Measurements from ENCODE around the gene SYVN1.
A peak's percentile ranks its signal among the peaks of the same experiment; 100 is the strongest.

Gene SYVN1

DNA sequence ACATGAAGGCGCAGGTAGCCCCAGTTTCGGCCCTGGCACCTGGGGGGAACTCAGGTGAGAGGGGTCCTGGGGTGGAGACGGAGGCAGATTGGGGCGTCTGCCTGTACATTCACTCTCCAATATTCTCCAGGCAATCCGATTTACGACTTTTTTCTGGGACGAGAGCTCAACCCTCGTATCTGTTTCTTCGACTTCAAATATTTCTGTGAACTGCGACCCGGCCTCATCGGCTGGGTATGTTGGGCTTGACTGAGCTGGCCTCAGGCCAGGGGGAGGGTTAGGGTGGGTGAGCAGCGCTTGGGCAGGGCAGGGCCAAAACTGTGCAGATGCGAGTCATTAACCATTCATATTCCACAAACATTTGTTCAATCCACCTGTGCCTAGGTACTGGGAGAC, 21.0 kb downstream of the SYVN1 start:
- TF ChIP-seq, protein P1, sequence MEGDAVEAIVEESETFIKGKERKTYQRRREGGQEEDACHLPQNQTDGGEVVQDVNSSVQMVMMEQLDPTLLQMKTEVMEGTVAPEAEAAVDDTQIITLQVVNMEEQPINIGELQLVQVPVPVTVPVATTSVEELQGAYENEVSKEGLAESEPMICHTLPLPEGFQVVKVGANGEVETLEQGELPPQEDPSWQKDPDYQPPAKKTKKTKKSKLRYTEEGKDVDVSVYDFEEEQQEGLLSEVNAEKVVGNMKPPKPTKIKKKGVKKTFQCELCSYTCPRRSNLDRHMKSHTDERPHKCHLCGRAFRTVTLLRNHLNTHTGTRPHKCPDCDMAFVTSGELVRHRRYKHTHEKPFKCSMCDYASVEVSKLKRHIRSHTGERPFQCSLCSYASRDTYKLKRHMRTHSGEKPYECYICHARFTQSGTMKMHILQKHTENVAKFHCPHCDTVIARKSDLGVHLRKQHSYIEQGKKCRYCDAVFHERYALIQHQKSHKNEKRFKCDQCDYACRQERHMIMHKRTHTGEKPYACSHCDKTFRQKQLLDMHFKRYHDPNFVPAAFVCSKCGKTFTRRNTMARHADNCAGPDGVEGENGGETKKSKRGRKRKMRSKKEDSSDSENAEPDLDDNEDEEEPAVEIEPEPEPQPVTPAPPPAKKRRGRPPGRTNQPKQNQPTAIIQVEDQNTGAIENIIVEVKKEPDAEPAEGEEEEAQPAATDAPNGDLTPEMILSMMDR (IDR thresholded peaks at IDR 0.05; ENCODE audit: insufficient read depth, missing control alignments): no peak
- DNase-seq (ENCODE audit: insufficient read length, low spot score): no peak
- no peak for FAIRE-seq

DNA sequence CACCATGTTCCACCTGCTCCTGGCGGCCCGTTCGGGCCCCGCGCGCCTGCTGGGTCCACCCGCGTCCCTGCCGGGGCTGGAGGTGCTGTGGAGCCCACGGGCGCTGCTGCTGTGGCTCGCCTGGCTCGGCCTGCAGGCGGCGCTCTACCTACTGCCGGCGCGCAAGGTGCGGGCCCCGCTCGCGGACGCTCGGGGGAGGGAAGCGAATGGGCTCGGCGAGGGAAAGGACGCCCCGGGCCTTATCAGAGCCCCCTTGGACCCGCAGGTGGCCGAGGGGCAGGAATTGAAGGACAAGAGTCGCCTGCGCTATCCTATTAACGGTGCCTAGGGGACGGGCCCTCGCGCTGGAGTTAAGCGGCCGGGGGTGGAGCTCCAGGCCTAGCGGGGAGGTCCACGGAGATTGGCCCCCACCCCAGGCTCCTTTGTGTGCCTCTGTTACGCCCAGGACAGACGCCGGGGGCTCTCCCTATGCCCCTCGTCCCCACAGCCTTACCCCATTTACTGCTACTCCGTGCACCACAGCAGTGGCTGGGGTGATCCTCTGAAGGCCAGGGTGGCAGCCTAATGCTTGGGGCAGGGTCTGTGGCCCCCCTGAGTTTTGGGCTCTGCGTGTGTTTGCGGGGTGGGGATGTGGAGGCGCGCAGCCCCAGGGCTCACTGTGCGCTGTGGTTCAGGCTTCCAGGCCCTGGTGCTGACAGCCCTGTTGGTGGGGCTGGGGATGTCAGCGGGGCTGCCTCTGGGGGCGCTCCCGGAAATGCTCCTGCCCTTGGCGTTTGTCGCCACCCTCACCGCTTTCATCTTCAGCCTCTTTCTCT, 21.6 kb downstream of the SYVN1 start:
- DNase-seq (ENCODE audit: insufficient read length, low spot score) (peak; percentile 55), FAIRE-seq (no peak)
- TF ChIP-seq, protein P1 (IDR thresholded peaks at IDR 0.05; ENCODE audit: insufficient read depth, missing control alignments): peak; percentile 69

DNA sequence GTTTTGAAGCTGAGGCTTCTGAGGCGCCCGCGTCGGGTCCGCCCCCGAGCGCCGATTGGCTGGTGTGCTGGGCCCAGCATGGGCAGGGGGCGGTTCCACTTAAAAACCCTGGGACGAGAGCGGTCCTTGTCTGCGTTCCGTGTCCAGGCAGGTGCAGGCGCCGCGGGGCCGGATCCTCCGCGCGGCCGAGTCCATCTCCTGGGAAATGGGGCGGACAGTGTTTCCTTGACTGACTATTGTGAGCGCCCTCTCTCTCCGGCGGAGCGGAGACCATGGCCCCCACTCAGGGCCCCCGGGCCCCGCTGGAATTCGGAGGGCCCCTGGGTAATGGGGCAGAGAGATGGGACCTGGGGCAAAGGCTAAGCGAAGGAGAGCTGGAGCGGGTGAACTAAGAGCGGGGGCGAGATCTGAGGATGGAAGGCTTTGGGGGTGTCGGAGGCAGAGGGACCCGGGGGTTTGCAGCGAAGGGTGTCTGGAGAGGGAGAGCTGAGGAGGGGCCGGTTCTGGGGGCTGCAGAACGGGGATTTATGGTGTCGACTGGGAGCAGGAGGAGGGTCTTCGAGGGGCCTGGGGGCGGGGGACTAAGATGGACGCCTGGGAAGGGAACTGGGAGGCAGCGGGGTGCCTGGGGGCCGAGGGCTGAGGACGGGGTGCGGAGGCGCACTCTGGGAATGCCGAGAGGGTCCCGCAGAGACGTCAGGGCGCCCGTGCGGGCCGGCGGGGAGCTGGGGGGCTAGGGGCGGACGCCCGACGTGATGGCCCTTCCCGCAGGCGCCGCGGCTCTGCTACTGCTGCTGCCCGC, 22.4 kb downstream of the SYVN1 start, which contains the start of gene TM7SF2:
Gene TM7SF2 (plus strand): TSS at position 129 of the 802 bp plus-strand sequence. CDS start 144 bp downstream, at position 273.
- FAIRE-seq: no peak
- peak; percentile 96 for DNase-seq (ENCODE audit: insufficient read length, low spot score)
- TF ChIP-seq, protein P1 (IDR thresholded peaks at IDR 0.05; ENCODE audit: insufficient read depth, missing control alignments): no peak

DNA sequence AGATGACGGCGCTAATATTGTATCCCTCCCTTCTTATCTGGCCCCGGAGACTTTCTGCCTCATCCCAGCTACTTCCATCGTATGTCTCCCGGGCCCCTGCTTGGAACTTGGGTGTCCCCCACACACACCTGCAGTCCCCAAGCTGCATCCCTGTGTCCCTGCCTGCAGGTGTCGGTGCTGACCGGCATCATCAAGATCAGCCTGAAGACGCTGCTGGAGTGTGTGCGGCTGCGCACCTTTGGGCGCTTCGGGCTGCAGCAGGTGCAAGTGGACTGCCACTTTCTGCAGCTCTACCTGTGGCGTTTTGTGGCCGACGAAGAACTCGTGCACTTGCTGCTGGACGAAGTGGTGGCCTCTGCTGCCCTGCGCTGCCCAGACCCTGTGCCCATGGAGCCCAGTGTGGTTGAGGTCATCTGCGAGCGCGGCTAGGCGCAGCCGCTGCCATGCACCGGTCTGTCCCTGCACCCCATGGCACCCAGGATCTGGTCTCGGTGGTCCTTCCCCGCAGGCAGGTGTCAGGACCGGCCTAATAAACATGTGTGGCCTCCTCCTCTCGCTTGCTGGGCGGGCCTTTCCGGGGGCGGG, 23.1 kb downstream of the SYVN1 start:
- TF ChIP-seq, protein P1 (IDR thresholded peaks at IDR 0.05; ENCODE audit: insufficient read depth, missing control alignments): no peak
- no peak for FAIRE-seq
- DNase-seq (ENCODE audit: insufficient read length, low spot score): no peak

DNA sequence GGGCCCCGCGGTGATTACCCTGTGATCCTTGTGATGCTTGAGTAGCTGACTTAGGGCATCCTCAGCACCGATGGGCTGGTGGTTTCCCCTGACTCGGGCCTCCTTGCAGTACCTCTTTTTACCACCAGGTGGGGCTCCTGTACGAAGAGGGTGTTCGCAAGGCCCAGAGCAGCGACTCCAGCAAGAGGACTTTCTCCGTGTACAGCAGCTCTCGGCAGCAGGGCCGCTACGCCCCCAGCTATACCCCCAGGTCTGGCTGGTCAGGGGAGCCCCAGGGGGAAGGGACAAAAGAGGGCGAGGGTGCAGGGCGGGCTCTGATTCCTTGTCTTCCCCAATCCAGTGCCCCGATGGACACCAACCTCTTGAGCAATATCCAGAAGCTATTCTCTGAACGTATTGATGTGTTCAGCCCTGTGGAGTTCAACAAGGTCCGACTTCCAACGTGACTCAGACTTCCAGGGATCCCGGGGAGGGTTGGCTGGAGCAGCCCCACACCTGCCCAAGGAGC, 23.9 kb downstream of the SYVN1 start:
- TF ChIP-seq, protein P1 (IDR thresholded peaks at IDR 0.05; ENCODE audit: insufficient read depth, missing control alignments): peak; percentile 75
- DNase-seq (ENCODE audit: insufficient read length, low spot score) (peak; percentile 83), FAIRE-seq (no peak)

DNA sequence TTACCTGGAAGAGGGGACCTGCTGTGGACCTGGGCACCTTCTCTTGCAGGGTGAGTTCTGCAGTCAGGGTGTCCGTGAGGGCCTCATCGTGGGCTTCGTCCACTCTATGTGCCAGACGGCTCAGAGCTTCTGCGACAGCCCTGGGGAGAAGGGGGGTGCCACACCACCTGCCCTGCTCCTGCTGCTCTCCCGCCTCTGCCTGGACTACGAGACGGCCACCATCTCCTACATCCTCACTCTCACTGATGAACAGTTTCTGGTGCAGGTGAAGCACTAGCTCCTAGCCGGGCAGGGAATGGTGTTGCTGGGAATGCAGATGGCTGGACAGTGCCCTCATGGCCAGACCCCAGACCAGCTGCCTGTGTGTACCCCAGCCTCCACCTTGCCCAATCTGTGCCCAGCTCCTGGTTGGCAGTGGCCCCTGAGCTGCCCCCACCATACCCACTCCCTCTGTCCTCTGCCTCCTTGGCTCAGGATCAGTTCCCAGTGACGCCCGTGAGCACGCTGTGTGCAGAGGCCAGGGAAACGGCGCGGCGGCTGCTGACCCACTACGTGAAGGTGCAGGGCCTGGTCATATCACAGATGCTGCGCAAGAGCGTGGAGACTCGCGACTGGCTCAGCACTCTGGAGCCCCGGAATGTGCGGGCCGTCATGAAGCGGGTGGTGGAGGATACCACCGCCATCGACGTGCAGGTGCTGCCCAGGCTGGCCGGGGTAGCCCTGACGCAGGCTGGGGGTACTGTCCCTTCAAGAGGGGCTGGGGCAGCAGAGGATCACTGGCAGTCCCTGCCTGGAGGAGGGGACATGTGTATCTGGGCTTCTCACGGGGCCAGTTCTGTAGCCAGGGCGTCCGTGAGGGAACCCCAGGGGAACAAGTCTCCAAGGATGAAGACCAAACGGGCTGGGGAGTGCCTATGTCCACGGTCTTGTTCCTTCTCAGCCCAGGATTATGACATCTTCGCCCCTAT, 24.8 kb downstream of the SYVN1 start:
- no peak for FAIRE-seq
- TF ChIP-seq, protein P1 (IDR thresholded peaks at IDR 0.05; ENCODE audit: insufficient read depth, missing control alignments): no peak
- no peak for DNase-seq (ENCODE audit: insufficient read length, low spot score)
